Thyroid gland (tissue), 4 donors: Measurements from ENCODE around the gene MEMO1. TPM values are rescaled to one million over a fixed set of nuclear protein-coding genes. Genes with fewer than 3 reads are reported as not detected.

Experiments
- DNase-seq, 2 donors: peaks; one replicate each; pipeline ENCODE4 v3.0.0-alpha.2; 2019
- H3K27ac ChIP-seq, 3 donors: fragments of 200-600 bp; sonication (generic); 1 replicate in 2 of 3; 2 replicates in 1 of 3; pipeline ENCODE4 v1.5.1; 2016 to 2019; ENCODE audit warnings: mild to moderate bottlenecking in 1 of 3, moderate library complexity in 1 of 3
- H3K27me3 ChIP-seq: fragments of 200-600 bp; sonication (generic); one replicate; pipeline ENCODE4 v1.5.1; 2019
- H3K36me3 ChIP-seq, 2 donors: fragments of 200-600 bp; sonication (generic); one replicate each; pipeline ENCODE4 v1.5.1; 2016 to 2019
- H3K4me1 ChIP-seq, 2 donors: fragments of 200-600 bp; sonication (generic); one replicate each; pipeline ENCODE4 v1.5.1; 2017 to 2019
- H3K4me3 ChIP-seq, 3 donors: fragments of 200-600 bp; sonication (generic); replicated peaks in 1 of 3; 1 replicate in 2 of 3; 2 replicates in 1 of 3; pipeline ENCODE4 v1.5.1; 2016; ENCODE audit warnings: mild to moderate bottlenecking in 1 of 3
- H3K9me3 ChIP-seq: fragments of 200-600 bp; sonication (generic); one replicate; pipeline ENCODE4 v1.5.1; 2017
- CTCF ChIP-seq, 6 experiments: fragments of 200-600 bp in 3 of 6; fragments of 450-650 bp in 3 of 6; sonication (generic) in 3 of 6; IDR thresholded peaks; one replicate each; pipeline ENCODE4 v1.5.1; 2016 to 2019; ENCODE audit warnings: antibody characterized with exemption in 6 of 6, mild to moderate bottlenecking in 2 of 6, inconsistent platforms in 1 of 6, moderate library complexity in 1 of 6
- POLR2A ChIP-seq, 2 donors: fragments of 450-650 bp; IDR thresholded peaks; one replicate each; pipeline ENCODE4 v1.6.1; 2017; ENCODE audit warnings: antibody characterized with exemption in 2 of 2, mild to moderate bottlenecking in 2 of 2, moderate library complexity in 1 of 2
- WGBS, 2 donors: methylation state at CpG; one replicate each; pipeline ENCODE4 v1.1.5; 2017; 5-methylcytosine and 5-hydroxymethylcytosine counted together
- intact Hi-C: fragments of 100-400 bp; cut with DNase I; formaldehyde crosslinking; loops from one replicate; pipeline ENCODE4 v1.15.1; 2023
- total RNA-seq, 4 donors: library from RNA; depleted of rRNA; stranded (reverse); fragments of >200 nt; gene quantifications; one replicate each; pipeline ENCODE4 v1.2.3, GENCODE V29; 2016

Gene MEMO1
- total RNA-seq, 4 donors from 2014 or later, result 16.3 to 28.7 (median 27.4) TPM

GRCh38 chr2:31823558-31823957, 187.2 kb downstream of the MEMO1 start:
- H3K9me3 ChIP-seq, result no peaks in the 10 kb centered on the region
- TF ChIP-seq POLR2A (IDR thresholded peaks at IDR 0.05), result no peak
- no peak for TF ChIP-seq CTCF (IDR thresholded peaks at IDR 0.05)
- DNase-seq, result no peak
- no peaks in the 10 kb centered on the region for H3K4me1 ChIP-seq
- no peak overlapping the region for H3K4me3 ChIP-seq
- H3K27ac ChIP-seq, result no peak overlapping the region
- H3K36me3 ChIP-seq, result no peaks in the 10 kb centered on the region
- intact Hi-C loops, result no loop called here
- WGBS, 2 donors, result 93 to 97% methylated on average over 11 of the region's 11 CpGs
- H3K27me3 ChIP-seq, result no peaks in the 10 kb centered on the region

GRCh38 chr2:31822587-31822986, 188.2 kb downstream of the MEMO1 start:
- Histone ChIP-seq H3K4me3 (no peak overlapping the region), H3K4me1 (no peaks in the 10 kb centered on the region), H3K36me3 (no peaks in the 10 kb centered on the region), H3K9me3 (no peaks in the 10 kb centered on the region), H3K27me3 (no peaks in the 10 kb centered on the region), H3K27ac (no peak overlapping the region)
- TF ChIP-seq POLR2A (IDR thresholded peaks at IDR 0.05) (no peak), CTCF (IDR thresholded peaks at IDR 0.05) (no peak)
- WGBS, 2 donors, result 90 to 96% methylated on average over 6 to 7 of the region's 7 CpGs
- intact Hi-C loops, result no loop called here
- DNase-seq, result no peak

Other genes starting within 250 kb of the MEMO1 start
- gene DPY30, start 28.8 kb upstream of the MEMO1 start, total RNA-seq, result 100 to 1,000 TPM in 1 of 4 donors, 10 to 100 TPM in 3; 57.5 to 139 (median 93.0) TPM
- 10 to 100 TPM; 20.5 to 34.3 (median 24.8) TPM for gene SPAST, start 52.5 kb upstream of the MEMO1 start, total RNA-seq
- 10 to 100 TPM; 26.2 to 33.1 (median 29.4) TPM for gene SLC30A6, start 154.9 kb upstream of the MEMO1 start, total RNA-seq